Ovary (tissue), 3 donors: ENCODE results near the gene SLC15A1.

Experiments used
- POLR2A ChIP-seq: fragments of 450-650 bp; IDR thresholded peaks from one replicate; pipeline ENCODE4 v1.6.1; 2017; ENCODE audit warnings: antibody characterized with exemption, mild to moderate bottlenecking, moderate library complexity
- TF ChIP-seq, protein P1 (sequence below), 3 donors: fragments of 450-650 bp in 2 of 3; fragments of 200-600 bp in 1 of 3; IDR thresholded peaks; one replicate each; pipeline versions ENCODE4 v1.5.1 to v1.8.0; 2016 to 2022; ENCODE audit warnings: antibody characterized with exemption in 3 of 3, mild to moderate bottlenecking in 1 of 3
- donor health status: DM: no; HTN: no; CAD: no.

DNA sequence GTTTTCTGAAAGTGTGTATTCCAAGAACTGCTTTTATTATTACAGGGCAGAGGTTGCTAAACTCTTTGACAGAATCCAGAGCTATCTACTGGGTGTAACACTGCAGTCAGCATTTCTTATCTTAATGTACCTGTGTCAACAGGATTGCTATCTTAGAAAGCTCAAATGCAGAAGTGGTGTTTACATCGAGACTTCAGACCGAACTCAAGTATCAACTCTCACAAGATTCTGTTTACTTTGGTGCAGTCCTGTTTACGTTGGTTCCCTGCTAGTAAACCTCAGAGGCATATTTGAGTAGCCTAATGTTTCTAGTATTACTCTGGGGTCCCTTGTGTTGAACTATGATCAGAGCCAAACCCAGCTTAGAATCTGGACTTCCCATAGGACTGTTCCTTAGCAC is 20.5 kb downstream of the SLC15A1 start:
- TF ChIP-seq, protein P1, sequence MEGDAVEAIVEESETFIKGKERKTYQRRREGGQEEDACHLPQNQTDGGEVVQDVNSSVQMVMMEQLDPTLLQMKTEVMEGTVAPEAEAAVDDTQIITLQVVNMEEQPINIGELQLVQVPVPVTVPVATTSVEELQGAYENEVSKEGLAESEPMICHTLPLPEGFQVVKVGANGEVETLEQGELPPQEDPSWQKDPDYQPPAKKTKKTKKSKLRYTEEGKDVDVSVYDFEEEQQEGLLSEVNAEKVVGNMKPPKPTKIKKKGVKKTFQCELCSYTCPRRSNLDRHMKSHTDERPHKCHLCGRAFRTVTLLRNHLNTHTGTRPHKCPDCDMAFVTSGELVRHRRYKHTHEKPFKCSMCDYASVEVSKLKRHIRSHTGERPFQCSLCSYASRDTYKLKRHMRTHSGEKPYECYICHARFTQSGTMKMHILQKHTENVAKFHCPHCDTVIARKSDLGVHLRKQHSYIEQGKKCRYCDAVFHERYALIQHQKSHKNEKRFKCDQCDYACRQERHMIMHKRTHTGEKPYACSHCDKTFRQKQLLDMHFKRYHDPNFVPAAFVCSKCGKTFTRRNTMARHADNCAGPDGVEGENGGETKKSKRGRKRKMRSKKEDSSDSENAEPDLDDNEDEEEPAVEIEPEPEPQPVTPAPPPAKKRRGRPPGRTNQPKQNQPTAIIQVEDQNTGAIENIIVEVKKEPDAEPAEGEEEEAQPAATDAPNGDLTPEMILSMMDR (IDR thresholded peaks at IDR 0.05), result no peak
- TF ChIP-seq POLR2A, result no peak
